ENCODE results near the gene EID2B. TPM values are rescaled to one million over a fixed set of nuclear protein-coding genes. Genes with fewer than 3 reads are reported as not detected.

Gene EID2B
- total RNA-seq (1 to 10 TPM in 1 of 6 donors, under 1 TPM in 5; 0.63 to 1.1 (median 0.80) TPM), polyA plus RNA-seq (1 to 10 TPM; 1.3 to 3.9 TPM)

- DNase-seq (peak; percentile 89 to 99 (median 96)), ATAC-seq (peak; percentile 98 to 99 (median 98)), FAIRE-seq (no peak)
- H3K9me3 ChIP-seq: no peaks in the 10 kb centered on the region
- H3K36me3 ChIP-seq: no peaks in the 10 kb centered on the region
- peak within 1 kb of the TSS in 2 of 4 donors; percentile 42 to 57 for H3K27ac ChIP-seq
- intact Hi-C loops (cut with DNase I): loop anchor here in 2 of 3 donors (10.0 kb wide), 3 partner anchors 88 to 428 kb away; partner anchors contain the start of genes MED29 (in 1 of the 2), PAF1 (in 1 of the 2) and SUPT5H (in 1 of the 2)
- WGBS, 2 donors: 0% methylated on average over 65 of the region's 65 CpGs
- H3K27me3 ChIP-seq: no peaks in the 10 kb centered on the region
- TF ChIP-seq CTCF (IDR thresholded peaks at IDR 0.05): peak; percentile 95 to 97 (median 96)
- H3K4me3 ChIP-seq: peak within 1 kb of the TSS; percentile 75 to 92 (median 88)
- peaks cover 0 to 8% (median 4%) of the 10 kb centered on the region in 3 donors for H3K4me1 ChIP-seq
Measured at GRCh38 chr19:39532233-39533002, at the start of gene EID2B. EID2B (minus strand) TSS chr19:39532852; CDS start chr19:39532802, 50 bp downstream.

- Histone ChIP-seq H3K27me3 (peaks cover 0 to 5% (median 0%) of the 10 kb centered on the region in 4 donors), H3K9me3 (no peaks in the 10 kb centered on the region), H3K27ac (no peak overlapping the region), H3K4me3 (no peak overlapping the region), H3K36me3 (no peaks in the 10 kb centered on the region), H3K4me1 (no peaks in the 10 kb centered on the region)
- no peak for TF ChIP-seq CTCF (IDR thresholded peaks at IDR 0.05)
- DNase-seq: no peak
- ATAC-seq: no peak
- intact Hi-C loops (cut with DNase I): no loop called here
- 18 to 35% methylated on average over 4 of the region's 4 CpGs for WGBS, 2 donors
- FAIRE-seq: no peak
Measured at GRCh38 chr19:39582442-39582841, 49.8 kb upstream of the EID2B start.

- 24 to 42% methylated on average over 3 of the region's 3 CpGs for WGBS, 2 donors
Measured at GRCh38 chr19:39568604-39569003, 36.0 kb upstream of the EID2B start.

GRCh38 chr19:39566064-39566463 is 33.4 kb upstream of the EID2B start:
- H3K9me3 ChIP-seq: no peaks in the 10 kb centered on the region
- H3K36me3 ChIP-seq: no peaks in the 10 kb centered on the region
- no peaks in the 10 kb centered on the region for H3K4me1 ChIP-seq
- intact Hi-C loops (cut with DNase I): no loop called here
- 31 to 42% methylated on average over 3 of the region's 3 CpGs for whole genome bisulfite sequencing, 2 donors
- no peak for TF ChIP-seq CTCF (IDR thresholded peaks at IDR 0.05)
- H3K27ac ChIP-seq: no peak overlapping the region
- FAIRE-seq (no peak), DNase-seq (no peak), ATAC-seq (no peak)
- no peaks in the 10 kb centered on the region for H3K27me3 ChIP-seq
- no peak overlapping the region for H3K4me3 ChIP-seq

More at GRCh38 chr19:39568604-39569003, 36.0 kb upstream of the EID2B start:
- FAIRE-seq (no peak), DNase-seq (no peak), ATAC-seq (no peak)
- no peak overlapping the region for H3K27ac ChIP-seq
- H3K36me3 ChIP-seq: no peaks in the 10 kb centered on the region
- H3K9me3 ChIP-seq: no peaks in the 10 kb centered on the region
- no peak for TF ChIP-seq CTCF (IDR thresholded peaks at IDR 0.05)
- intact Hi-C loops (cut with DNase I): no loop called here
- H3K4me3 ChIP-seq: no peak overlapping the region
- H3K27me3 ChIP-seq: no peaks in the 10 kb centered on the region
- H3K4me1 ChIP-seq: no peaks in the 10 kb centered on the region

GRCh38 chr19:39563408-39563807 is 30.8 kb upstream of the EID2B start:
- no peak for ATAC-seq
- intact Hi-C loops (cut with DNase I): no loop called here
- Histone ChIP-seq H3K27me3 (no peaks in the 10 kb centered on the region), H3K36me3 (no peaks in the 10 kb centered on the region), H3K9me3 (no peaks in the 10 kb centered on the region), H3K27ac (no peak overlapping the region), H3K4me3 (no peak overlapping the region), H3K4me1 (no peaks in the 10 kb centered on the region)
- WGBS, 2 donors: 68 to 74% methylated on average over 2 of the region's 2 CpGs
- no peak for FAIRE-seq
- no peak for TF ChIP-seq CTCF (IDR thresholded peaks at IDR 0.05)
- no peak for DNase-seq

Data from pancreas (tissue), 10 donors.